HEK293T (cell line): ENCODE measurements around the gene CELF6.

Experiments used
- ARNT ChIP-seq: fragments of 450-650 bp; IDR thresholded peaks from 2 replicates; pipeline ENCODE4 v1.6.1; 2017; ENCODE audit warnings: mild to moderate bottlenecking
- ELF4 ChIP-seq: fragments of 450-650 bp; IDR thresholded peaks from 2 replicates; pipeline ENCODE4 v1.6.1; 2017; ENCODE audit warnings: antibody characterized with exemption
- FOXK2 ChIP-seq: fragments of 450-650 bp; IDR thresholded peaks from 2 replicates; pipeline ENCODE4 v1.6.1; 2016; ENCODE audit warnings: mild to moderate bottlenecking
- TF ChIP-seq, protein P1 (sequence below): fragments of 450-650 bp; IDR thresholded peaks from 2 replicates; pipeline ENCODE4 v1.6.1; 2016

DNA sequence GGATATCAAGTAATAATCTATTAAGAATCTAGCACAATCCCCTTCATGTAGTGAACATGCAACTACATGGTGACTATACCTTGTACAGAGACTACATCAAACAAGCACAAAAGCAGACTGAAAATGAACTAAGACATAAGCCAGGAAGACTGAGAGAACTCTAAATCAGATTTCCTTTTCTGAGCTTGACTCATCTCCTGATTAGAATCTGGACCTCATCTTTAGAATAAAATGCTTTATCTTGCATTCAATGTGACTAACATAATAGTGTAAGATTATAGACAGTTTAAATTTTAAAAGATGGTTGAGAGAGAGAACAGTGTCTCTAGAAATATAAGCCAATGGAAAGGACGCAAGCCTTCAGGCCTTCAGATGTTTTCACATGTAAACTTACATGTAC, 71.4 kb downstream of the CELF6 start:
- no peak for TF ChIP-seq ELF4
- no peak for TF ChIP-seq FOXK2
- TF ChIP-seq, protein P1, sequence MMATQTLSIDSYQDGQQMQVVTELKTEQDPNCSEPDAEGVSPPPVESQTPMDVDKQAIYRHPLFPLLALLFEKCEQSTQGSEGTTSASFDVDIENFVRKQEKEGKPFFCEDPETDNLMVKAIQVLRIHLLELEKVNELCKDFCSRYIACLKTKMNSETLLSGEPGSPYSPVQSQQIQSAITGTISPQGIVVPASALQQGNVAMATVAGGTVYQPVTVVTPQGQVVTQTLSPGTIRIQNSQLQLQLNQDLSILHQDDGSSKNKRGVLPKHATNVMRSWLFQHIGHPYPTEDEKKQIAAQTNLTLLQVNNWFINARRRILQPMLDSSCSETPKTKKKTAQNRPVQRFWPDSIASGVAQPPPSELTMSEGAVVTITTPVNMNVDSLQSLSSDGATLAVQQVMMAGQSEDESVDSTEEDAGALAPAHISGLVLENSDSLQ, result no peak
- no peak for TF ChIP-seq ARNT
